HTR-8/SVneo (cell line): Measurements from ENCODE around the gene IFTAP.

ENCODE experiments used
- DNase-seq: peaks from one replicate; pipeline ENCODE4 v3.0.0; 2011; ENCODE audit warnings: low spot score, mixed read lengths; ENCODE audit not compliant: insufficient read length
- FAIRE-seq: peaks from 2 replicates; lab custom pipeline; 2011; peaks lifted over from hg19 to GRCh38; lab: Jason Lieb, UNC

IFTAP gene

GRCh38 chr11:36591433-36591832 is 2.9 kb upstream of the IFTAP start:
- DNase-seq (no peak), FAIRE-seq (no peak)

GRCh38 chr11:36596880-36597279 is 2.6 kb downstream of the IFTAP start:
- DNase-seq (no peak), FAIRE-seq (no peak)

- FAIRE-seq (no peak), DNase-seq (no peak)
Measured at GRCh38 chr11:36598051-36598450, 3.7 kb downstream of the IFTAP start, which contains the start of gene RAG2. Gene RAG2 (minus strand): TSS chr11:36598236. CDS start chr11:36594168, 4,068 bp downstream.

- no peak for DNase-seq
- no peak for FAIRE-seq
Measured at GRCh38 chr11:36600180-36600579, 5.9 kb downstream of the IFTAP start.

DNA sequence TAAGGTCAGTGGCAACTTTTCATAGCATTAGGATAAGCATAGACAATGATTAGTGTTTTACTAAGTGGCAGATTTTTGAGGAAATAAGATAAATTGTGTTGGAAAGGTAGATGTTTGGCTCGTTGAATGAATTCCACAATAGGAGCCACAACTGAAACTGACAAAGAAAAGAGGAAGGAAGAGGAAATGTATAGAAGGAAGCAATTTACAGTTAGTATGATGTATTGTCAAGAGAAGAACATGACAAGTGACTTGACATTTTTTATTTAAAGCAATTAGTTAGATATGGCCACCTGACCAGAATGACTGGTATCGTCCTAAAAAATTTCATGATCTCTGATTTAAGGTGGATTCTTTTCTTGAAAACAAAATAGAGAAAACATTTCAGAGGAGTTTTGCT is 6.9 kb downstream of the IFTAP start:
- DNase-seq (no peak), FAIRE-seq (no peak)

GRCh38 chr11:36602135-36602534 is 7.8 kb downstream of the IFTAP start:
- no peak for DNase-seq
- FAIRE-seq = no peak

GRCh38 chr11:36605221-36606216 is 11.2 kb downstream of the IFTAP start:
- FAIRE-seq (no peak), DNase-seq (no peak)

DNA sequence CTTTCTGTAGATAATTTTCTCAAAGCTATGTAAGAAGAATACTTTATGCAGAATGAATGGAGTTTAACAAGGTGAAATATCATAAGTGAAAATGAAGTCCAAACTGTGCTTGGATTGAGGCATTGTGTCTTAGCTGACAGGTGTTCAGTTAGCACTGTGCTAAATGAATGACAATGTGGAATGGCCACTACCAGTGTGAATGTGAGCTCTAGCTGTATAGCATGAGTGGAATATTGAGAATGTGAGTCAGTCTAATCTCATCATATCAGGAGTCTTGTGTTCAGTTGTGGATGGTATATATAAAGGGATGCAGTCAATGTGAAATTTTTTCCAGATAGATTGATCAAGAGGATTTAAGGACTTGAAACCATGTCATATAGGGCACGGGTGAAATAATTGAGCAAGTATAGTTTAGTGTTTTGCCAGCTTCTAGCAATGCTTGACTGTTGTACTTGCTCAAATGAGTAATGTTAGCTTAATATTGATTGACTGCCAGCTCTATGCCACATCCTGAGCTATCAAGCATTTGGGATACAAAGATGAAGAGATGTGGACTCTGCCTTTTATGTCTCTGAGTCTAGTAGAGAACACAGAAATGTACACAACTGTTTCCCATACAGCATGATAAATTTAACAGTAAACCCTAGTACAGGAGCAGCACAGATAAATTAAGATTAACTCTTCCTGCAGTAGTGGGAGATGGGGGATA is 14.3 kb downstream of the IFTAP start:
- FAIRE-seq (no peak), DNase-seq (no peak)

DNA sequence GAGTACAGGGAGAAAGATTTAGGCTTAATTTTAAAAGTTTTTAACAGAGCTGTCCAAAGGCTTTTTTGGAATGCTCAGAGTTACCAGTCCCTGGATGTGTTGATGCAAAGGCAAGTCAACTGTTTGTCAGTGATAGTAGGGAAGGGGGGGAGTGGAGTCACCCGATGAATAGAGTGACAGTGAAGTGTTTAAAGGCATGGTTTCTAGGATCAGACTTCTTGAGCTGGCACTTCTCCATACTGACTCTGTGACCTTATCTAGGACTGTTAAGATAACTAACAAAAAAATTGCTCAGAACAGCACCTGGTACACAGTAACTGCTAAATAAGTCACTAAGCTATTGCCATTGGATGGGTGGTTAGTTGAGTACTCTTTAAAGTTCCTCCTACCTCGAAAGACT is 15.1 kb downstream of the IFTAP start:
- FAIRE-seq (no peak), DNase-seq (no peak)

DNA sequence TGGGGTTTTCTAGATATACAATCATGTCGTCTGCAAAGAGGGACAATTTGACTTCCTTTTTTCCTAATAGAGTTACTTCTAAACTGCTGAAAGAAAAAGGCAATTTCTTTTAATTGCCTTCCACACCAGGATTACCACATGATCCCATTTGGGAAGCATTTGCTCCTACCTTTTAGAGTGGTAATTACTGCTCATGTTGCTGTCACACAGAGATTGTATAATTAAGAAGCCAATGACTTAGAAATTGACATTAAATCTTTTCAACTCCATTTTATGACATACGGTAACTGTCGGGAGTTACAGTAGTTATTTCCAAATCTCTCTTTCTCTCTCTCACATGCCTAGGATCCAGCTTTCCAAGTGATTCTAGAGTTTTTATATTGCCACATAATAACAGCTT is 21.5 kb downstream of the IFTAP start:
- FAIRE-seq = no peak

GRCh38 chr11:36617543-36618362 is 23.5 kb downstream of the IFTAP start:
- DNase-seq (no peak), FAIRE-seq (no peak)

More for the DNA sequence above, 21.5 kb downstream of the IFTAP start:
- no peak for DNase-seq

GRCh38 chr11:36618363-36619047 is 24.2 kb downstream of the IFTAP start:
- no peak for DNase-seq
- no peak for FAIRE-seq

GRCh38 chr11:36619502-36619901 is 25.2 kb downstream of the IFTAP start:
- FAIRE-seq = no peak
- no peak for DNase-seq

DNA sequence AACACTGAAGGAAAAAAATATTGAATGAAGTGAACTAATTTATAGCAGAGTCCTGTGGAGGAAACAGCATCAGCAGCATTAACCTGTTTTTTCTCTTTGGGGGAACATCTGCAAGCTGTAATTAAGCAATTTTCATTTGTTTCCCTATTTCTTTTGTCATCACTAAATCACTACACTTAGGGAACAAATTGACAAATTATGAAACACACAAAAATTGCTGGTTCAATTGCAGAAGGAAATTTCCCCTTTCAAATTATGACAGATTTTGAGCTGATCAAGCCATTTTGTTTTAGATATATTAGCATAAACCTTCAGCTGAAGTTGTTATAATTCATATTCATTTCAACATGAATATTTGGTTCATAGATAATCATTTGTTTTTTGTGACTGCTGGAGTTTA is 25.9 kb downstream of the IFTAP start:
- no peak for DNase-seq
- FAIRE-seq = no peak

- DNase-seq (peak; percentile 1), FAIRE-seq (peak; percentile 40)
Measured at GRCh38 chr11:36622431-36623136, 28.3 kb downstream of the IFTAP start.

DNA sequence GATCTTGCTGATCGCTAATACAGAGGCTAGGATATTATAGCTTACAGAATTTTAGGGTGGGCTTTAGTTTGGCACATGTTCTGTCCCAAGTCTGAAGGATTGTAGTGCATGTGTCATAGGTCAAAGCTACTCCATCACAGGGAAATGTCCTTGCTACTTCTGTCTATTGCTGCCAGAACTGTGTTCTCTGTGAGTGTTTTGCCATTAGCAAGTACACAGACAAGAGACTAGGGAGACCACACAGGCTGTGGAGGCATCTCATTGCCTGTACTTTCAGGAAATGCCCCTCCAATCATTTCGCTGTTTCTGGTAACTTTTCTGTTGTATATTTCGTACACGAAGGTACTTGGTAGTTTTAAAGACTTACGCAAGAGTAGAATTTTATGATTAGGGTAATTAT is 29.2 kb downstream of the IFTAP start:
- DNase-seq = no peak

GRCh38 chr11:36627006-36627405 is 32.7 kb downstream of the IFTAP start:
- DNase-seq (no peak), FAIRE-seq (no peak)

More for the DNA sequence above, 29.2 kb downstream of the IFTAP start:
- FAIRE-seq = no peak

GRCh38 chr11:36627471-36627870 is 33.2 kb downstream of the IFTAP start:
- FAIRE-seq = no peak

DNA sequence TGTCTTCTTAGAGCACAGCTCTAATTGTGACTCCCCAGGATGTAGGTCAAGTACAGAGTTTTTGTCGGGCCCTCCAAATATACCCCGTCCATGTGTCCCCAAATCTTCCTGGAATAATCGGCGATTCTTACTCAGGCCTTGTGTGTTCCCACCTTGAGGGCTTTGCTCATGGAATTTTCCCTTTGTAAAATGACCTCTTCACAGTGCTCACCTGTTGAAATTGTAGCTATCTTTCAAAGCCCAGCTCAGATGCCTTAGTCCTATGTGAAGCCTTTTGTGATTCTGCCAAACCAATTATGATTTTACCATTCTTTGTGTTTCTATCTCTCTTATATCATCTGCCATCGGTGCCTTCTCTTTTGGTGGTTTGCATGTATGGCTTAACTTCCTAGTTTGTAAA is 33.8 kb downstream of the IFTAP start:
- DNase-seq (no peak), FAIRE-seq (no peak)

More at GRCh38 chr11:36627471-36627870, 33.2 kb downstream of the IFTAP start:
- no peak for DNase-seq
